ENCODE results near the gene POLR1F.
"Not testable (repeated sequence)": the region's sequence is repeated elsewhere in the genome, so short reads cannot be mapped to it uniquely, and the experiment has no call there.

POLR1F gene, protein sequence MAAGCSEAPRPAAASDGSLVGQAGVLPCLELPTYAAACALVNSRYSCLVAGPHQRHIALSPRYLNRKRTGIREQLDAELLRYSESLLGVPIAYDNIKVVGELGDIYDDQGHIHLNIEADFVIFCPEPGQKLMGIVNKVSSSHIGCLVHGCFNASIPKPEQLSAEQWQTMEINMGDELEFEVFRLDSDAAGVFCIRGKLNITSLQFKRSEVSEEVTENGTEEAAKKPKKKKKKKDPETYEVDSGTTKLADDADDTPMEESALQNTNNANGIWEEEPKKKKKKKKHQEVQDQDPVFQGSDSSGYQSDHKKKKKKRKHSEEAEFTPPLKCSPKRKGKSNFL

DNA sequence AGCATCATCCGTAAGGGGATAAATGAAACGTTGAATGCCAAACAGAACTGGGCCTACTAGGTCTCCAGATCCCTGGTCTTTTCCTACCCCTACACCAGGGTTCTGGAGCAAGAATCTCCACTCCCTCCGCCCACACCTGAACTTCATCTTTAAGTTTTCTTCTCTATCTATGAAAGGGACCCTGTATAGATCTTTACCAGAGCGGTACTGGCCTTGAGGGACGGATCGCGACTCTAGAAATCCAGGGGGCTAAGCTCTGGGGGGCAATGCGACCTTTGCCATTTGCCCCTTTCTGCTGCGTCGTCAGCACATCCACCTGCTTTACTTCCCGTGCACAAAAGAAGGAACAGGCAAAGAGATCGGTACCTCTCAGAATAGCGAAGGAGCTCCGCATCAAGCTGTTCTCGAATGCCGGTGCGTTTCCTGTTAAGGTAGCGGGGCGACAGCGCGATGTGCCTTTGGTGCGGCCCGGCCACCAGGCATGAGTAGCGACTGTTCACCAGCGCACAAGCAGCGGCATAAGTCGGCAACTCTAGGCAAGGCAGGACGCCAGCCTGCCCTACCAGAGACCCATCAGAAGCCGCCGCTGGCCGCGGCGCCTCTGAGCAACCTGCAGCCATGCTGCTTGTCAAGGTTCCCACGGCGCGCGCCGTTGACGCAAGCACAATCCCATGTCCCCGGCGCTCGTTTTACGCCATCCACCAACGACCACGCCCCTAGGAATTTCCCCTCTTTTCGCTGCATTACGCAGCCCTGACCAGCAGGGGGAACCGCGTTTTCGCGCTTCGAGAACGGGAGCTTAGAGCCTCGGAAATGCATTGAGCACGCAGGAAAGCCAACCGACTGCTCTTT is at the start of gene POLR1F:
TSS of gene POLR1F (minus strand) at position 641 of the 852 bp plus-strand sequence. CDS start at position 620, 21 bp downstream.
- peak; percentile 95 for DNase-seq

DNA sequence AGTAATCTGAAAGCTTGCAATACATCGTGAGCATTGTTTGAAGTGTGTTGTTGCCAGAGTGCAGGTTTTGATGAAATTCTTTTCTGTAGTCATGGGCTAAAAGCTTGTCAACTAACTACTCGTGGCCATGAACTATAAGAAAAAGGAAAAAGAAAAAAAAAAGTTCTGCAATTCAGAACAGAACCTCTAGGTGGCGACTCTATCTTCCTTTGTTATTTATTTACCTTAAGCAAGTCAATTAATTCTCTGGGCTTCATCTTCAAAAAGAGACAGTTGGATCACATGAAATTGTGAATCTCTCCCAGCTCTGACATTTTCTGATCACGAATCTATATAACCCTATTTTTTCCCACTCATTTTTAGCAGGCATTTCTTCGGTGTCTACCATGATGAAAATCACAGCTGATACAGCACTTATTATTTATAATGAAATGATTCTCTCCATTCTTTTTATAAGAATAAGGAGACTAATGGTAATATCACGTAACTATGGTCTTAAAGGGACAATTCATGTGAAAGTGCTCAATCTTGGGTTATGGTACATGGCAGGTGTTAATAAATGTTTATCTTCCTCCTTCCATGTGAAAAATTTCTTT is 45.8 kb upstream of the POLR1F start:
- peak; percentile 44 for DNase-seq

DNA sequence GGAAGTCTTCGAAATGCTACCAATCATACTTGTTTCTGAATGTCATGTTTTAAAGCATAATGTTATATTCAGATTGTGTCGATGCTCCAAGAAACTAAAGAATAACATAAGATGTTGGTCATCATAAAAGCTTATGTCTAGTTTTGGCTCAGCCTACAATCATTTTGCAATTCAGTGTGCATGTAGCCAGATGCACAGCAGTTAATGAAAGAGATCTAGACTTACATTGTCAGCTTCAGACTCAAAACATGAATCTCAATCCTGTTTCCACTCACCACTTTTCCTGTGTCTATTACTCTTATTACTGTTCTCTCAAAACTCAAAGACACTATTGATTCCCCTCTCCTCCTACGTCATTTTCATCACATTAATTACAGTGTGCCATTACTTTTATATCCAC is 43.2 kb upstream of the POLR1F start:
- no peak for DNase-seq

DNA sequence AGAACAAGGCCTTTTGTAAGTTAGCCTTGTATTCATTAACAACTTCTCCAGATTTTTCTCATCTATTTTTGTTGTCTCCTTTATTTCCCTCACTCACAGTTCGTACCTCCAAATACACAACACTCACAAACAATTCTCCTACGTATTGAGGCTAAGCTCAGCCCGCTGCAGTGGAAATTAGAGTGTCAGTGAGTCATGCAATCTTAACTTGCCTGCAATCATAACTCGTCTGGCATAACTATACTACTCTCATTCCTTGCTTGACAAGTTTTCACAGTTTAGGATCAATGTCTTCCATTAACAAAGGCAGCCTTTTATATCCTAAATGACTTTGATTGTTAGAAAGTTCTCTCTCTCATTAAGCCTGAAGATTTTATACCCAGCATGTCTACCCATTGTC is 40.8 kb upstream of the POLR1F start:
- DNase-seq, result no peak

DNA sequence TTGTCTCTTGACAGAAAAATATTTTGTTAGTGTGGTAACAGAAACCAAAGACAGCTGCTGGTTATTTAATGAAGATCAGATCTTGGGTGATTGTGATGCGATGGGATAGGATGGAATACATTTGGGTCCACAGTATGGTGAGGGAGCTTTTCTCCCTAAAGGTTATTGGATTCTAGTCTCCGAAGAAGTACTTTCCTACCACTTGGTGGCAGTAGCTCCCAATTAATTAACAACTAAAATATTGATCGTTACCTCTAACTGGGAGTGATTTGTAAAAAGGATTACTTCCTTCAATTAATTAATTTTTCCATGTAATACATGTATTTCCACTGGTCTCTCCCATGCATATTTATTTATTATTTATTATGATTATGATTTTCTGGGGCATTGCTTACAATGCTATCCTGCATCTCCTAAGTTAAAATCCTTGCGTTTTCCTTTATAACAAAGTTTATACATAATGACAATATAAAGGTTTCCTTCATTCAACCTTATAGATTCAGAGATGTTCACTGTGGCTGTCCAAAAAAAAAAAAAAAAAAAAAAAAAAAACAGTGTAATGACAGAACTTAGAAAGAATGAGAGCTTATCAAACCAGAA is 39.0 kb upstream of the POLR1F start:
- peak; percentile 42 for DNase-seq

DNA sequence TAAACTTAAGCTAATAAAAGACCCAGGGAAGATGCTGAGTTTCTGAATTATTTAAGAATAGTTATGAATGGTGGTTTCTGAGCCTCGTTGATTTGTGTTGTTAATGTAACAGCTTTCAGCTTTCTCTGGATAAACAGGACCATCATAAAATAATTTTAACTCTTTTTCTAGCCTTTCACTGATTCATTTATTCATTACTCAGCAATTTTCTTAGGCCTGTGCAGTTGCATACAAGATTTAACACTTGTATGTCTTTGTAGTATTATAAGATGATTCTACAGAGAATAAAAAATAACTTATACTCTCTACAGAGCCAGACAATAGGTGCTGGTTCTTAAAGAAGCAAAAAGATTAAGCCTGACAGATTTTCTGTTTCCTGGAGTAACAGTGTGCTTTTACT is 35.2 kb upstream of the POLR1F start:
- no peak for DNase-seq

DNA sequence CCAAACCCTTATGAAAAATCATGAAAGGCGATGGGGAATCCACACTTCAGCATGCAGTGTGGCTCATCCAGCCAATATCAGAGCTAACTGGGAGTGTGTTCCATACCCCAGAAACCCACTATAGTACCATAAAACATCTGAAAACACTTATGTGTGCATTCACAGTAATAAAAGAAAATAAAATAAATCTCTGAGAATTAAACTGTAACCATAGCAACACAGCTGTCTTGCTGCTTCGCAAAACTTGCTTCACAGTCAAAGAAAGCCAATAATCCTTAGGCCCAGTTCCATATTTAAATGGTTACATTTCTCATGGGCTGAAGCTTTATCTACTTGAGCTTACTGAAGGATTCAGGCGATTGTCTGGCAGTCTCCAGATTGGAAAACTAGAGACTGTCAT is 19.9 kb upstream of the POLR1F start:
- no peak for DNase-seq

DNA sequence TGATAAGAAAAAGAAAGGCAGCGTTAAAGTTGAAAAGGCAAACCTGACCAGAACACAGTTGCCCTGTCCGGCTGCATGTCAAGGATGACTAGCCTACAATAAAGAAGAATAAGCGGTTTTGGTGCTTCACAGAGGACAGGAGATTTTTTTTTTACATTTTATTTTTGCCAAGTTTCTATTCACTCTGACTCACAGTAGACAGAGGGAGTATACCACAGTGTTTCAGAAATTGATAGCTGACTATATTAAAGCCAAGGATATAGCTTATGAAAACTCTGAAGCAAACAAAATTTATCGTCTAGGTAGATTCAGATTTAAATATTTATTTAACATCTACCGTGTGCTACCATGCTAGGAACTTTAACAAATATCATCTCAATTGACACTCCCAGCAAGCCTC is 16.9 kb upstream of the POLR1F start:
- no peak for DNase-seq

DNA sequence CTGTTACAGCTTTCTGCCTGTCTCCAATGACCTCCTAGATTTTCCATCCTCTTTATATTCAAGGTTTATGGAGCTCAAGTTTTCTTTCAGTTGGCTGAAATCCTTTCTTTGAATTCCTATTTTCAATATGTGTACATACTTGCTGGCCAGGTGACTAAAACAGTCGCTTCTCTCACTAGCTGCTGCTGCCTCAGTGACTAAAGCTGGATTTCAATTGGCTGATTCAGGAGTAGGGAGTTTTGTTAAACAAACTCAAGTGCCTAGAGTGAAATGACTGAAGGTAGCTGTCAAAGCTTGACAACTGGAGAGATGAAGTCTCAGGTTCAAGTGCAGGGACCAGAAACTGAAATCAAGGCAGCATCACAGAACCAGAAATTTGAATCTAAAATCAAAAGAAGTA is 6.7 kb upstream of the POLR1F start:
- no peak for DNase-seq

DNA sequence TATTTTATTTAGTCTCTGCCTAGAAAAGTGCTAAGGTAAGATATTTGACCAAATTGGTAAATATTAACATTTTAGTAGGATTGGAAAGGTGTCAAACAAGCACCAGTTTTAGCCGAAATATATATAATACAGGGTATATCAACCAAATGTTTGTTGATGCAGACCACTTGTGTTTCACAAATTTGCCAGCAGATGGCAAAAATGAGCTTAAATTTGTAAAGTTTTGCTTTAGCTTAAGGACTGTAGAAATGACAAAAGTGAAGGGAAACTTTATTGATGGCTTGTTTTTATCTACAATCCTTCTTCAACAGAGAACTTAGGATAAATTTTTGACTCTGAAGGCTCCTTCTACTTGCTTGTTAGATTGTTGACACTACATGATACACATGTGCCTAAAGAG is 4.8 kb upstream of the POLR1F start:
- peak; percentile 49 for DNase-seq

DNA sequence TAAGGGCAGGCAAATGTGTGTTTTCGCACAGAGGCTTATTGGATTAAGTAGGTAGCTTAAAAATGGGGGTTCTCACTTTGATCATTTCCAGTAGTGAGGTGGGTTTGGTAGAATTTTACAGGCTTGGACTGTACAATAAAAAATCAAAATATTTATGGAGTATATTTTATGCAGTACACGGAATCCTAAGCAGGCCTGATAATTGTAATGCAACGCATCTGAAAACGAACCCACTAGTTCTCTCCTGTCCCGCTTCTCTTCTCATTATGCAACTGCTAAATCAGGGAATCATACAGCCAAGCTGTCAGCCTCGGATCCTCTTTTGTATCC is 377 bp upstream of the POLR1F start:
- no peak for DNase-seq

DNA sequence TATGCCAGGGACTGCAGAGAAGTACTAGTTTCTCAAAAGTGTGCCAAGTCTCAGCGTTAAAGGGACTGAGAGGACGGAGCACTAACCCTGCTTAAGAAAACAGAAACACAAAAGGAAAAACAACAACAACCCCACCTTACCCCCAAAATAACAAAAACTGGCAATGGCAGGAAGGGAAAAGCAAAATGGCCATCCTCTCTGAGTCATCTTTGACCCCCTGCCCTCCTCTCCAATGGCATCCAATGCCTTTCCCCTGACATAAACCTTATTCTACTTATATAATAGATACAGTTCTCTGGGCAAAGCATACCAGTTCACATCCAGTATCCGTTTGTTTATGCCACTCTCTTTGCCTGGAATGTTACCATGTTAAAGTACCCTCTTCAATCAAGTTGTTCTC is 1.6 kb downstream of the POLR1F start:
- DNase-seq, result no peak

DNA sequence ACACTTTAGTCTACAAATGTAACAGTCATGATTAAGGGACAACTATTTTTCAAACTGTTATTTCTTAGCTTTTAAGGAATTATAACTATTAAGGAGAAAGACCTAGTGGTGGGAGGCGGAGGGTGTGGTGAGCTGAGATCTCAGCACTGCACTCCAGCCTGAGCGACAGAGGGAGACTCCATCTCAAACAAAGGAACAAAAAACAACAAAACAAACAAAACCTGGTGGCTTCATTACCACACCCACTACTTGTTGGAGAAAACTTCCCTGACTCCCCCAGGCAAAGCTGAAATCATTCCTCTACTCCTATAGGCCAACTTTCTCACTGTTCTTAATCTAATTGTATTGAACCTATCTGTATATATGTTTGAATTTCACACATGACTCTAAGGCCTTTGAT is 3.2 kb downstream of the POLR1F start:
- DNase-seq, result no peak

DNA sequence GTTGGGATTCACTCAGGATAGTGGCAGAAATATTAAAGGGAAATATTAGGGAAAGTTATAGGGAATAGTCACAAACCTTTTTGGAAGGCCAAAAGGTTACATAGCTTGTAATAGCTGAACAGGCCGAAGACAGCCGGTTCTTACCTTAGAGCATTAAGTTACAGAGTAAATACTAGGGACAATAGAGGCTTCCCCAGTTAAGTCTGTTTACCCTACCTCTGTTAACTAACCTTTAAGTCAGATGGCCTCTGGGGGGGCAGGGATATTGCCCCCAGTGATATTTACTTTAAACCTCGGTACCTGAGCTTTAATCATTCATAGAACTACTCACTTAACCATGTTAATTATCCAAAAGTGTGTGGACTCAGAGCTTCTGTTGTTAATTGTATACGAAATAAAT is 7.4 kb downstream of the POLR1F start:
- DNase-seq, result peak; percentile 67

DNA sequence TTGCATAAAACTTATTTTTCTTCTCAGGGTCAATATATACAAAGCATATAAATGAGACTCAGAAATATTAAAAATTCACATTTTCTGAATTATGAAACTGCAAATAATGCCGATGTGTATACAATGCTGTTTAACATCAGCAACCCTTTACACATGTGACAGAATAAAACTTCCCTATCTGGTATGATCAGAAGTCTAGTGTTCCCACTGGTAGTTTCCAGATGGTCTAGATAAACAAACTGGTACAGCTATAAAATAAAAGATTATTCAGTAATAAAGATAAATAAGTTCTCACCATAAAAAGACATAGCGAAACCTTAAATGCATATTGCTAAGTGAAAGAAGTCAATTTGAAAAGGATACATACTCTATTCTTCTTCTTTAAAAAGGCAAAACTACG is 7.9 kb downstream of the POLR1F start:
- DNase-seq, result no peak

DNA sequence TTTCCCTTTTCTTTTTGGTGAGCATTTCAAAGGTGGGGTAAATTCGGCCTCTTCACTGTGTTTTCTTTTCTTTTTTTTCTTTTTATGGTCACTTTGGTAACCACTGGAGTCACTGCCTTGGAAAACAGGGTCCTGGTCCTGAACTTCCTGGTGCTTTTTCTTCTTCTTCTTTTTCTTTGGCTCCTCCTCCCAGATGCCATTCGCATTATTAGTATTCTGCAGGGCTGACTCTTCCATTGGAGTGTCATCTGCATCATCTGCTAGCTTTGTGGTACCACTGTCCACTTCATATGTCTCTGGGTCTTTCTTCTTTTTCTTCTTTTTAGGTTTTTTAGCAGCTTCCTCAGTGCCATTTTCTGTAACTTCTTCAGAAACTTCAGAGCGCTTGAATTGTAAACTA is 10.5 kb downstream of the POLR1F start:
- DNase-seq, result no peak

DNA sequence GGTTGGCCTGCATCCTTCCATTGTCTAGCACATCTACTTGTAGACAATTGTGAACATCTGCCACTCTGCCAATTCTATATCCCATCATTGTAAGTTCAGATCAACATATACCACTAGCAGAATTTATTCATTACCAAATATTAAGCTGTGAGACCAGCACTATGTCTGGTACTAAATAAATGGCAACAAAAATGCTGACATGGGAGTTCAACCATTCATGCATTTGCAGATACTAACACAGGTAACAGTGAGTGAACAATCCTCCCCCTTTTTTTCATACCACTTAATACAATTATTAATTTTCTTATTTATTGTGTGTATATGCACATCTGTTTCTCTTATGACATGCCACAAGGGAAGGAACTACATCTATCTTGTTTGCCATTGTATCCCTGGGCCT is 11.9 kb downstream of the POLR1F start:
- DNase-seq, result no peak

DNA sequence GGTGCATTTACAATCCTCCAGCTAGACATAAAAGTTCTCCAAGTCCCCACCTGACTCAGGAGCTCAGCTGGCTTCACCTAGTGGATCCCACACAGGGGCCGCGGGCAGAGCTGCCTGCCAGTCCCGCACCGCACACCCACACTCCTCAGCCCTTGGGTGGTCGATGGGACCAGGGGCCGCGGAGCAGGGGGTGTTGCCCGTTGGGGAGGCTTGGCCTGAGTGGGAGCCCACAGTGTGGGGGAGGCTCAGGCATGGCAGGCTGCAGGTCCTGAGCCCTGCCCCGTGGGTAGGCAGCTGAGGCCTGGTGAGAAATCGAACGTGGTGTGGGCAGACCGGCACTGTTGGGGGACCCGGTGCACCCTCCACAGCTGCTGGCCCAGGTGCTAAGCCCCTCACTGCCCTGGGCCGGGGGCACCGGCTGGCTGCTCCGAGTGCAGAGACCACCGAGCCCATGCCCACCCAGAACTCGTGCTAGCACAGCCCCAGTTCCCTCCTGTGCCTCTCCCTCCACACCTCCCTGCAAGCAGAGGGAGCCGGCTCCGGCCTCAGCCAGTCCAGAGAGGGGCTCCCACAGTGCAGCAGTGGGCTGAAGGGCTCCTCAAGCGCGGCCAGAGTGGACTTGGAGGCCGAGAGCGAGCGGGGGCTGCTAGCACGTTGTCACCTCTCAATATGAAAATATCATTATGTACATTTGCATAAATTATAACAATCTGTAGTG is 16.6 kb downstream of the POLR1F start:
- no peak for DNase-seq

DNA sequence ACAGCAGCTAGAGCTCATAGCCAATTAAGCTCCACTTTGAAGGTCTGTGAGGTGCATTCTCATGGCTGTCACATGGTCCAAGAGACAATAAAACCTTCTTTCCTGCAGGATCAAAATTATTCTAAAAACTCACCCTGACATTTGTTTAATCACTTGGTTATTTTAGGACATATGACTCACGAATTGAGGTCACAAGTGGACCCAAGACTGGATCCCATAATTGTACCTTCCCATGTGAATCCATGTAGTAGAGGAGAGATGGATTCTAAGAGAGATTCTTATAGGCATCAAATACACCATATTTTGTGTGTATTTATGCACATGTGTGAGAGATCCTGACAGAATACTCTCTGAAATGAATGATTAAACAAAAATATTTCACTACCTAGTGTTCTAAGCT is 18.1 kb downstream of the POLR1F start:
- DNase-seq, result no peak

DNA sequence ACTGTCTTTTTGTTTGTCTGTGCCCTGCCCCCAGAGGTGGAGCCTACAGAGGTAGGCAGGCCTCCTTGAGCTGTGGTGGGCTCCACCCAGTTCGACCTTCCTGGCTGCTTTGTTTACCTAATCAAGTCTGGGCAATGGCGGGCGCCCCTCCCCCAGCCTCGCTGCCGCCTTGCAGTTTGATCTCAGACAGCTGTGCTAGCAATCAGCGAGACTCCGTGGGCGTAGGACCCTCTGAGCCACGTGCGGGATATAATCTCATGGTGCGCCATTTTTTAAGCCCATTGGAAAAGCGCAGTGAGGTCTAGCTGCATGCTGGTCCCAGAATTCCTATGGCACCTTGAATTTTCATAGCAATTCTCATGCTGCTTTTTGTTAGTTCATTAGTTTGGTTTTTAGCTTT is 19.7 kb downstream of the POLR1F start:
- not testable (repeated sequence) for DNase-seq

DNA sequence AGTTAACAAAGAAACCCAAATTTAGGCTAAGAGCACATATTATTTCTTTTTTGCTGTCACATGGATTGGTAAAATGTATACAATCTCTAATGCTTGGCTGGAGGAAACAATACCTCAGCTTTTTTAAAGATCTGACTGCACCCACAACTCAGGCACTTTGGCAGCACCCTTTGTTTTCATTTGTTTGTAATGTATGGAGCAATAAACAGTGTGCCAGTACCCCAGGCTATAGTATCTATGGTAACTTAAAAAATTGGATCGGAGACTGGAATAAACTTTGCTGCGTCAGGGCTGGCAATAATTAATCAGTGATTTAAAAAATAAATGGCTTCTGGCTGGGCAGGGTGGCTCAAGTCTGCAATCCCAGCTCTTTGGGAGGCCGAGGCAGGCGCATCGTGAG is 27.2 kb downstream of the POLR1F start:
- DNase-seq, result no peak

DNA sequence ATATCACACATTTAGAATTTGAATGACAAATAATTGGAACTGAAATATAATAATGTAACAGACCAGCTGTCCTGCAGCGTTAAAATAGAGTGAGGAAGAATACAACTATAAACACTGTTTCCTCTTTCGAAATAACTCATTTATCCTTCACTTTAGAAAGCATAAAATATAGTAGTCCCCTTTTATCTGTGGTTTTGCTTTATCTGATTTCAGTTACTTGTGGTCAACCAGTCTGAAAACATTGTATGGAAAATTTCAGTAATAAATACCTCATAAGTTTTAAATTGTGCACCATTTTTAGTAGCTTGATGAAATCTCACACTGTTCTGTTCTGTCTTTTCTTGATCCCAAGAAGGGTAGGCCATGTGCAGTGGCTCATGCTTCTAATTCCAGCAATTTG is 31.7 kb downstream of the POLR1F start:
- no peak for DNase-seq

DNA sequence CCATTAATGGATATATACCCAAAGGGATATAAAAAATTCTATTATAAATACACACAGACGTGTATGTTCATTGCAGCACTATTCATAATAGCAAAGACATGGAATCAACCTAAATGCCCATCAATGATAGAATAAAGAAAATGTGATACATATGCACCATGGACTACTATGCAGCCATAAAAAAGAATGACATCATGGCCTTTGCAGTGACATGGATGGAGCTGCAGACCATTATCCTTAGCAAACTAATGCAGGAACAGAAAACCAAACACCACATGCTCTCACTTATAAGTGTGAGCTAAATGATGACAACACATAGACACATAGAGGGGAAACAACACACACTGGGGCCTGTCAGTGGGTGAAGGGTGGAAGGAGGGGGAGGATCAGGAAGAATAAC is 33.0 kb downstream of the POLR1F start:
- DNase-seq, result no peak
